OCI-M2 (cell line): ENCODE results near the gene MAPK6.

Experiments
- DNase-seq: peaks from one replicate; lab custom pipeline; 2025; ENCODE audit not compliant: unreplicated experiment; lab: John Stamatoyannopoulos, UW

The MAPK6 gene

GRCh38 chr15:52102463-52102862, 83.4 kb downstream of the MAPK6 start:
- no peak for DNase-seq

- no peak for DNase-seq
These were observed 84.5 kb downstream of the MAPK6 start for GRCh38 chr15:52103217-52104207.

GRCh38 chr15:52104532-52105004, 85.5 kb downstream of the MAPK6 start:
- DNase-seq, result no peak

GRCh38 chr15:52105846-52106245, 86.8 kb downstream of the MAPK6 start:
- no peak for DNase-seq

GRCh38 chr15:52106641-52107040, 87.6 kb downstream of the MAPK6 start:
- DNase-seq, result no peak

- no peak for DNase-seq
These were observed 88.2 kb downstream of the MAPK6 start for GRCh38 chr15:52107238-52107637.

GRCh38 chr15:52109559-52110451, 90.8 kb downstream of the MAPK6 start:
- no peak for DNase-seq

- no peak for DNase-seq
These were observed 92.6 kb downstream of the MAPK6 start for GRCh38 chr15:52111517-52112202.

- DNase-seq, result no peak
These were observed 93.3 kb downstream of the MAPK6 start for GRCh38 chr15:52112203-52112750.

GRCh38 chr15:52113235-52113634, 94.2 kb downstream of the MAPK6 start:
- no peak for DNase-seq

- DNase-seq, result no peak
These were observed 94.7 kb downstream of the MAPK6 start for GRCh38 chr15:52113708-52114107.

- DNase-seq, result no peak
These were observed 95.4 kb downstream of the MAPK6 start for GRCh38 chr15:52114261-52115055.

- no peak for DNase-seq
These were observed 96.8 kb downstream of the MAPK6 start for GRCh38 chr15:52115598-52116427.
